GM23248 (cell line): ENCODE results near the gene LOXL4.

ENCODE experiments used
- EZH2 ChIP-seq: fragments of 200-600 bp; sonication (generic); IDR thresholded peaks from 2 replicates; pipeline ENCODE4 v1.6.1; 2018; ENCODE audit warnings: antibody characterized with exemption, mild to moderate bottlenecking; ENCODE audit not compliant: insufficient read depth, poor library complexity, severe bottlenecking
- EZH2phosphoT487 ChIP-seq: fragments of 200-600 bp; sonication (generic); IDR thresholded peaks from 2 replicates; pipeline ENCODE4 v1.6.1; 2018; ENCODE audit warnings: antibody characterized with exemption, moderate library complexity, mild to moderate bottlenecking, low read depth; ENCODE audit not compliant: insufficient read depth

GRCh38 chr10:98253499-98253898 is 14.5 kb downstream of the LOXL4 start:
- TF ChIP-seq EZH2 = no peak
- no peak for TF ChIP-seq EZH2phosphoT487
